ENCODE measurements around the gene SGSH.

Gene SGSH

GRCh38 chr17:80220054-80220735 lies at the start of gene SGSH, which contains the start of gene SLC26A11:
Gene SGSH (minus strand): TSS chr17:80220333. CDS start chr17:80220313, 20 bp downstream.
Gene SLC26A11 (plus strand): TSS chr17:80220427. CDS start chr17:80221561, 1,134 bp downstream.
- H3K27ac ChIP-seq (ENCODE audit: low read length): no peak within 1 kb of the TSS

GRCh38 chr17:80269405-80269807 lies 49.3 kb upstream of the SGSH start:
- Histone ChIP-seq H3K4me3 (ENCODE audit: low read length) (no peak overlapping the region), H3K27ac (ENCODE audit: low read length) (no peak overlapping the region), H3K9ac (ENCODE audit: low read depth, low read length) (peak overlapping the region; percentile 56; the same call in 1 of the 2 replicates), H3K4me1 (ENCODE audit: insufficient read depth, low read length) (peaks cover 12% of the 10 kb centered on the region; the same call in 1 of the 2 replicates), H3K9me3 (ENCODE audit: insufficient read depth, low read depth, low read length) (no peaks in the 10 kb centered on the region), H3K27me3 (ENCODE audit: insufficient read depth, low read length) (no peaks in the 10 kb centered on the region), H3K36me3 (ENCODE audit: insufficient read depth, low read depth, low read length) (peaks cover 16% of the 10 kb centered on the region; the same call in 1 of the 2 replicates)

More at GRCh38 chr17:80220054-80220735, at the start of gene SGSH, which contains the start of gene SLC26A11:
- Histone ChIP-seq H3K27me3 (ENCODE audit: insufficient read depth, low read length) (no peaks in the 10 kb centered on the region; the same call in 1 of the 2 replicates), H3K9ac (ENCODE audit: low read depth, low read length) (peak within 1 kb of the TSS; percentile 90), H3K9me3 (ENCODE audit: insufficient read depth, low read depth, low read length) (no peaks in the 10 kb centered on the region), H3K4me3 (ENCODE audit: low read length) (peak within 1 kb of the TSS; percentile 93), H3K4me1 (ENCODE audit: insufficient read depth, low read length) (peaks cover under 1% of the 10 kb centered on the region), H3K36me3 (ENCODE audit: insufficient read depth, low read depth, low read length) (peaks cover 7% of the 10 kb centered on the region; the same call in 1 of the 2 replicates)

GRCh38 chr17:80268427-80268826 lies 48.3 kb upstream of the SGSH start:
- Histone ChIP-seq H3K9me3 (ENCODE audit: insufficient read depth, low read depth, low read length) (no peaks in the 10 kb centered on the region), H3K4me3 (ENCODE audit: low read length) (no peak overlapping the region), H3K9ac (ENCODE audit: low read depth, low read length) (no peak overlapping the region), H3K4me1 (ENCODE audit: insufficient read depth, low read length) (peaks cover 15% of the 10 kb centered on the region; the same call in 1 of the 2 replicates), H3K36me3 (ENCODE audit: insufficient read depth, low read depth, low read length) (peaks cover 16% of the 10 kb centered on the region; the same call in 1 of the 2 replicates), H3K27me3 (ENCODE audit: insufficient read depth, low read length) (no peaks in the 10 kb centered on the region), H3K27ac (ENCODE audit: low read length) (no peak overlapping the region)

- no peak overlapping the region for H3K27ac ChIP-seq (ENCODE audit: low read length)
- peaks cover 16% of the 10 kb centered on the region; the same call in 1 of the 2 replicates for H3K36me3 ChIP-seq (ENCODE audit: insufficient read depth, low read depth, low read length)
- no peaks in the 10 kb centered on the region for H3K9me3 ChIP-seq (ENCODE audit: insufficient read depth, low read depth, low read length)
- no peak overlapping the region for H3K9ac ChIP-seq (ENCODE audit: low read depth, low read length)
- H3K27me3 ChIP-seq (ENCODE audit: insufficient read depth, low read length): no peaks in the 10 kb centered on the region
- H3K4me3 ChIP-seq (ENCODE audit: low read length): no peak overlapping the region
- H3K4me1 ChIP-seq (ENCODE audit: insufficient read depth, low read length): peaks cover 18% of the 10 kb centered on the region; the same call in 1 of the 2 replicates
Measured at GRCh38 chr17:80267391-80267790, 47.3 kb upstream of the SGSH start.

- Histone ChIP-seq H3K27ac (ENCODE audit: low read length) (no peak overlapping the region), H3K27me3 (ENCODE audit: insufficient read depth, low read length) (no peaks in the 10 kb centered on the region), H3K36me3 (ENCODE audit: insufficient read depth, low read depth, low read length) (peaks cover 16% of the 10 kb centered on the region; the same call in 1 of the 2 replicates), H3K4me3 (ENCODE audit: low read length) (no peak overlapping the region), H3K9me3 (ENCODE audit: insufficient read depth, low read depth, low read length) (no peaks in the 10 kb centered on the region), H3K4me1 (ENCODE audit: insufficient read depth, low read length) (peaks cover 21% of the 10 kb centered on the region), H3K9ac (ENCODE audit: low read depth, low read length) (no peak overlapping the region)
Measured at GRCh38 chr17:80265205-80266068, 45.3 kb upstream of the SGSH start.

GRCh38 chr17:80264205-80265075 lies 44.3 kb upstream of the SGSH start:
- no peak overlapping the region for H3K27ac ChIP-seq (ENCODE audit: low read length)
- H3K9ac ChIP-seq (ENCODE audit: low read depth, low read length): no peak overlapping the region
- H3K4me3 ChIP-seq (ENCODE audit: low read length): no peak overlapping the region
- peaks cover 13% of the 10 kb centered on the region for H3K4me1 ChIP-seq (ENCODE audit: insufficient read depth, low read length)
- no peaks in the 10 kb centered on the region for H3K27me3 ChIP-seq (ENCODE audit: insufficient read depth, low read length)
- peaks cover 14% of the 10 kb centered on the region; the same call in 1 of the 2 replicates for H3K36me3 ChIP-seq (ENCODE audit: insufficient read depth, low read depth, low read length)
- H3K9me3 ChIP-seq (ENCODE audit: insufficient read depth, low read depth, low read length): no peaks in the 10 kb centered on the region

- 0 out of 2 replicates have a peak overlapping the region, but pooled peaks have one; percentile 37 for H3K9ac ChIP-seq (ENCODE audit: low read depth, low read length)
- H3K9me3 ChIP-seq (ENCODE audit: insufficient read depth, low read depth, low read length): no peaks in the 10 kb centered on the region
- H3K4me3 ChIP-seq (ENCODE audit: low read length): no peak overlapping the region
- H3K36me3 ChIP-seq (ENCODE audit: insufficient read depth, low read depth, low read length): peaks cover 9% of the 10 kb centered on the region; the same call in 1 of the 2 replicates
- H3K27me3 ChIP-seq (ENCODE audit: insufficient read depth, low read length): no peaks in the 10 kb centered on the region
- peaks cover 13% of the 10 kb centered on the region for H3K4me1 ChIP-seq (ENCODE audit: insufficient read depth, low read length)
- no peak overlapping the region for H3K27ac ChIP-seq (ENCODE audit: low read length)
Measured at GRCh38 chr17:80263253-80264204, 43.4 kb upstream of the SGSH start.

GRCh38 chr17:80262775-80263244 lies 42.7 kb upstream of the SGSH start:
- Histone ChIP-seq H3K36me3 (ENCODE audit: insufficient read depth, low read depth, low read length) (peaks cover 9% of the 10 kb centered on the region; the same call in 1 of the 2 replicates), H3K27ac (ENCODE audit: low read length) (no peak overlapping the region), H3K4me1 (ENCODE audit: insufficient read depth, low read length) (peaks cover 14% of the 10 kb centered on the region), H3K9ac (ENCODE audit: low read depth, low read length) (peak overlapping the region; percentile 96; the same call in 1 of the 2 replicates), H3K9me3 (ENCODE audit: insufficient read depth, low read depth, low read length) (no peaks in the 10 kb centered on the region), H3K27me3 (ENCODE audit: insufficient read depth, low read length) (no peaks in the 10 kb centered on the region), H3K4me3 (ENCODE audit: low read length) (no peak overlapping the region)

GRCh38 chr17:80262291-80262690 lies 42.2 kb upstream of the SGSH start:
- Histone ChIP-seq H3K4me1 (ENCODE audit: insufficient read depth, low read length) (peaks cover 19% of the 10 kb centered on the region), H3K36me3 (ENCODE audit: insufficient read depth, low read depth, low read length) (peaks cover 9% of the 10 kb centered on the region; the same call in 1 of the 2 replicates), H3K27me3 (ENCODE audit: insufficient read depth, low read length) (no peaks in the 10 kb centered on the region), H3K27ac (ENCODE audit: low read length) (peak overlapping the region; percentile 79), H3K9me3 (ENCODE audit: insufficient read depth, low read depth, low read length) (no peaks in the 10 kb centered on the region), H3K9ac (ENCODE audit: low read depth, low read length) (peak overlapping the region; percentile 96; the same call in 1 of the 2 replicates), H3K4me3 (ENCODE audit: low read length) (peak overlapping the region; percentile 91; the same call in 1 of the 2 replicates)

- no peaks in the 10 kb centered on the region for H3K27me3 ChIP-seq (ENCODE audit: insufficient read depth, low read length)
- H3K36me3 ChIP-seq (ENCODE audit: insufficient read depth, low read depth, low read length): peaks cover 9% of the 10 kb centered on the region; the same call in 1 of the 2 replicates
- peak overlapping the region; percentile 96; the same call in 1 of the 2 replicates for H3K9ac ChIP-seq (ENCODE audit: low read depth, low read length)
- peak overlapping the region; percentile 91; the same call in 1 of the 2 replicates for H3K4me3 ChIP-seq (ENCODE audit: low read length)
- H3K4me1 ChIP-seq (ENCODE audit: insufficient read depth, low read length): peaks cover 19% of the 10 kb centered on the region
- peak overlapping the region; percentile 79 for H3K27ac ChIP-seq (ENCODE audit: low read length)
- H3K9me3 ChIP-seq (ENCODE audit: insufficient read depth, low read depth, low read length): no peaks in the 10 kb centered on the region
Measured at GRCh38 chr17:80261895-80262279, 41.8 kb upstream of the SGSH start.
